Measurements from ENCODE around the gene ZNF70. TPM values are rescaled to one million over a fixed set of nuclear protein-coding genes. Genes with fewer than 3 reads are reported as not detected.

ZNF70 gene
- total and polyA plus RNA-seq, 2 of the 4 experiments (the other 2 are of a cell fraction) = 2.3 to 4.3 TPM

GRCh38 chr22:23774922-23775436, 24.1 kb upstream of the ZNF70 start:
- H3K9me1 ChIP-seq (ENCODE audit: insufficient read depth, low read length) = peaks cover 12% of the 10 kb centered on the region
- intact Hi-C loops (cut with micrococcal nuclease) (loop anchor here (5.0 to 10.0 kb wide), 2 partner anchors 72 to 180 kb away; no protein-coding TSS in a partner anchor), dilution Hi-C loops (cut with HindIII; ENCODE audit: low sequenced_read_pairs, unreplicated experiment) (no loop called here), in situ Hi-C loops (cut with MboI; ENCODE audit: low sequenced_read_pairs) (no loop called here)
- no peak overlapping the region for H3K4me3 ChIP-seq (ENCODE audit: insufficient read depth, low read depth, low read length)
- H3K23ac ChIP-seq (ENCODE audit: low read depth, low read length) = no peak overlapping the region
- no peak overlapping the region for H2BK5ac ChIP-seq (ENCODE audit: low read depth, low read length, poor library complexity, severe bottlenecking)
- H3K4me2 ChIP-seq (ENCODE audit: low read depth, low read length) = no peak overlapping the region
- no peak overlapping the region for H3K27ac ChIP-seq (ENCODE audit: insufficient read depth, low read length)
- H2BK120ac ChIP-seq (ENCODE audit: low read depth, low read length) = no peak overlapping the region
- DNase-seq = peak; percentile 33
- H3K56ac ChIP-seq (ENCODE audit: extremely low read depth, insufficient read depth, low read length) = no peak overlapping the region
- no peaks in the 10 kb centered on the region for H4K20me1 ChIP-seq (ENCODE audit: insufficient read depth, low read length)
- H2AK9ac ChIP-seq (replicated peaks; ENCODE audit: low read depth, low read length, poor library complexity) = peak overlapping the region; percentile 7
- peaks cover 0 to 7% of the 10 kb centered on the region in 2 experiments; a peak in 1 of 4 replicates for H3K79me1 ChIP-seq (ENCODE audit: low read depth in 1 of 2, low read length in 2 of 2)
- H2AK5ac ChIP-seq (ENCODE audit: low read depth, low read length) = peak overlapping the region; percentile 64; the same call in 1 of the 2 replicates
- H3K4ac ChIP-seq (ENCODE audit: low read depth, low read length) = 0 out of 2 replicates have a peak overlapping the region, but pooled peaks have one; percentile 33
- H3K18ac ChIP-seq (ENCODE audit: low read depth, low read length) = no peak overlapping the region
- H4K5ac ChIP-seq (ENCODE audit: low read depth, low read length) = no peak overlapping the region
- ChIA-PET POLR2A (ENCODE audit: unreplicated experiment) (no interaction called here), CTCF (interaction anchor here (1.0 to 1.4 kb wide), 2 partner anchors 9 to 15 kb away, joined by 3 to 4 read pairs; no protein-coding TSS in a partner anchor)
- H3K36me3 ChIP-seq (ENCODE audit: control insufficient read depth, insufficient read depth, low read length) = no peaks in the 10 kb centered on the region
- peak; percentile 28 for ATAC-seq (ENCODE audit: low read depth)
- no peaks in the 10 kb centered on the region for H3K27me3 ChIP-seq (ENCODE audit: control insufficient read depth, insufficient read depth, low read length)
- no peak overlapping the region for H3K9ac ChIP-seq (ENCODE audit: low read depth, low read length)
- H4K8ac ChIP-seq (ENCODE audit: low read depth in 2 of 2, low read length in 2 of 2) = no peak overlapping the region
- no CpG with 5 or more reads among the region's 2 CpGs for WGBS, 2 experiments (ENCODE audit: extremely low coverage in 2 of 2, insufficient read length in 1 of 2)
- no peak overlapping the region for H2BK15ac ChIP-seq (ENCODE audit: low read depth, low read length)
- H2BK20ac ChIP-seq (ENCODE audit: low read depth, low read length) = no peak overlapping the region
- no peak overlapping the region for H4K91ac ChIP-seq (ENCODE audit: insufficient read depth, low read depth, low read length)
- peak overlapping the region; percentile 16 for H2AFZ ChIP-seq (replicated peaks; ENCODE audit: low read length, poor library complexity)
- H3K9me3 ChIP-seq (ENCODE audit: control insufficient read depth, insufficient read depth, low read length) = no peaks in the 10 kb centered on the region
- TF ChIP-seq BHLHE40 (IDR thresholded peaks at IDR 0.05; ENCODE audit: low read depth, low read length) = no peak
- TF ChIP-seq POLR2A (IDR thresholded peaks at IDR 0.05; ENCODE audit: low read depth, low read length) = no peak
- TF ChIP-seq NFE2L2 (IDR thresholded peaks at IDR 0.05; ENCODE audit: low read depth, low read length) = no peak
- TF ChIP-seq RAD21 (IDR thresholded peaks at IDR 0.05; ENCODE audit: low read length) = no peak
- TF ChIP-seq FOS (IDR thresholded peaks at IDR 0.05; ENCODE audit: low read depth, low read length) = no peak
- TF ChIP-seq SMC3 (IDR thresholded peaks at IDR 0.05; ENCODE audit: low read depth, low read length) = no peak
- peaks cover 23% of the 10 kb centered on the region; the same call in 1 of the 2 replicates for H3K4me1 ChIP-seq (ENCODE audit: control insufficient read depth, insufficient read depth, low read length)
- H3K14ac ChIP-seq (replicated peaks; ENCODE audit: low read depth, low read length) = no peak overlapping the region
- no TSS peak for BruUV-seq (replicated peaks)

Measured in IMR-90 (cell line).